ENCODE data around the gene NAA80. TPM values are rescaled to one million over a fixed set of nuclear protein-coding genes. Genes with fewer than 3 reads are reported as not detected.

NAA80 gene
- total RNA-seq, 2 donors from 2014 or later, result 19.4 to 26.0 TPM

DNA sequence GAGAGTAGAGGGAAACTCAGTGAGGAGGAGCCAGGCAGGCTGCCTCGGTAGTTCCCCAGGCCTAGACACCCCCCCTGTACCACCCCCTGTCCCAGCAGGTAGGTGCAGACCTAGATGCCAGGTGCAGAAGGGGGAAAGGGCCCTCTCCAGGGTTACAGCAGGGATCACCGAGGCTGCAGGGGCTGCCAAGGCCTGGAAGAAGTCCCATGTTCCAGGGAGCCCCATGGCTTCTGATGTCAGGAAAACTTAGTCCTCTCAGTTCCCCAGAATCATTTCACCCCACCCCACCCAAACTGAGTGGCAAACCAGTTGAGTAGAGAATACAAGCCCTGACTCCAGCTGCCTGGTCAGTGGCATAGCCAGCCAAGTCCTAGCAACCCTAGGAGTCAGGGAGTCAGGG is 37.7 kb downstream of the NAA80 start:
- DNase-seq (ENCODE audit: low spot score in 2 of 2) (no peak), ATAC-seq (no peak)
- H3K27ac Mint-ChIP-seq, result peak overlapping the region in 1 of 2 donors; percentile 70
- no peaks in the 10 kb centered on the region for H3K9me3 Mint-ChIP-seq
- peaks cover 4 to 11% of the 10 kb centered on the region in 2 donors for H3K36me3 Mint-ChIP-seq

DNA sequence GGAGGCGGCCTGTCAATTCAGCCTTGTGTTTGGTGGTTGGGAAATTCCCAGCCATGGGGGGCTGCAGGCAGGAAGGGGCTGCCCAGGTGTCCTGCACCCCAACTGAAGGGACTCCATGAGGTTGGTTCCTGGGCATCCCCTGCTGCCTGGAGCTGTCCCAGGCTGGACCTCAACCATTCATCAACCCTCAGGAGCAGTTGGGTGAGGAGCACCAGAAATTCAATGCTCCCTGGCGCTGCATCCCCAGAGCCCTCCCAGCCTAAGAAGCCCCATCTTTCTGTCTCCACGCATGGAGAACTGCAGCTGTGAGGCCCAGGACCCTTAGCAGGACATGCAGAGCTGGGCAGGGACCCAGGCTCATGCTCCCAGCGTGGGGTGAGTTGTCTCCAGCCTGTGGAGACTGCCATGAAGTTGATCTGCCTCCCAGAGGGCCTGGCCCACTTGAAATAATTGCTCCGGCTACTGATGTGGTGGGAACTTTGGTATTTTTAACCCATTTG is 38.2 kb downstream of the NAA80 start:
- Mint-ChIP-seq H3K9me3 (no peaks in the 10 kb centered on the region), H3K27ac (peak overlapping the region in 1 of 2 donors; percentile 70), H3K36me3 (peaks cover 4 to 13% of the 10 kb centered on the region in 2 donors)
- DNase-seq (ENCODE audit: low spot score in 2 of 2) (no peak), ATAC-seq (no peak)

DNA sequence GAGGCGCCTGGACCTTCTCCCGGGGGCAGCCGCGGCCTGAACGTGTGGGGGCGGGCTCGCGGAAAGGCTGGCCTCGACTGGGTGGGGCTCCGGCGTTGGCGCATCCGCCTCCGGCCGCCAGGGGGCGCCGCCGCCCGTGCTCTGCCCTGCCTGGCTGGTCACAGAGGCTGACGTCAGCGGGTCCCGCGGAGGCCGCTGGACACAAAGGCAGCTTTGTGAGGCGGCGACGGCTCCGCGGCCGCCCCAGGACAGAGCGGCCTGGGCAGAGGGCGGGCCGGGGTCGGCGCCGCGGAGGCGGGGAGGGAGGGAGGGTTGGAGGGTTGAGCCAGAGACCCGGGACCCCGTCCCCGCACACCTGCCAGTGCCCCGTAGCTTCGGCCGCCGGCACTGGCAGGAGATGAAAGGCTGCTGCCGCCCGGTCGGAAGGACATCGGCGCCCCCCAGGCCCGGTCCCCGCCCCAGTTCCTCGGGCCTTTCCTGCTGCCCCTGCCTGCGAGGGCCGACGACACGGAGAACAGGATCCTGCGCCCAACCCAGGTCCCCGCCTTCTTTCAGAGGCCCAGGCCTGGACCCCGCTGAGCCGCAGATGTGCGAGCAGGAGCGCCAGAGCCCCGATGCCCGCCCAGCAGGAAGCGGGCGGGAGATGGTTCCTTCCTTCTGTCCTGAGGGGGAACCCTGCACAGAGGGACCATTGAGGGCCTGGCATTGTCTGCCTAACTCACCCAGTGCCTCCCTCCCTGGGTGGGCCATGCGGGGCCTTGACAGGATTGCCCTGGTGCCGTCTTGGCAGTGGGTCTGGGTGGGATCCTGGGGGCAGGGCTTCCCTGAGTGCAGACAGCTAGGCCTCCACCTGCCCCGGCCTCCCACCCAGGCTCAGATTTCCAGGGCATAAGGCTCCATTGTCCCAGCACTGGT is 38.9 kb downstream of the NAA80 start:
- DNase-seq (ENCODE audit: low spot score in 2 of 2) (peak; percentile 92 to 96), ATAC-seq (peak; percentile 92 to 93)
- Mint-ChIP-seq H3K27ac (peak overlapping the region; percentile 36 to 88), H3K36me3 (peaks cover 4 to 13% of the 10 kb centered on the region in 2 donors), H3K9me3 (no peaks in the 10 kb centered on the region)

DNA sequence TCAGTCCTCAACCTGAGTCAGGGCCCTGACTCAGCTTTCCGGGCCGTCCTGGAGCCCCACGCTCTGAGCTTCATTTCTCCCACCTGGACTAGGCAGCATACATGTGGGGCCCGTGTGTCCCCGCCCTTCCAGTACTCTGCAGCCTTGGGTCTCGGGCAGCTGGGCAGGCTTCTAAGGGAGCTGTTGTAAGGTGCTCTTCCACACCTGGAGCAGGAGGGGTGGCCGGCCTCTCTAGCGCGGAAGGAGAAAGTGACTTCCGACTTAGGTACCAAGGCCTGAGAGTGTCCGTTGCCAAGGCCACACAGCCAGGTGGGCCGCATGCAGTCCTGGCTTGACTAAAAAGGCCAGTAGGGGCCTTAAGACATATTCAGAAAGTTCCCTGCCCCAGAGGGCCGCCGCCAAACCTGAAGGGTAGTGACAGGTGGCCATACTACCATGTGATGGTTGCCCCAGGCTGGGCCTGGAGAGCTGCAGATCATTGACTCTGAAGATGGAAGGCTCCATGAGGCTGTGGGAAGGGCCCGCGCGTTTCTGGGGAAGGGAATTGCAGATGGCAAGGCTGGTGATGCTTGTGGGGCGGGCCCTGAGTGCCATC is 39.7 kb downstream of the NAA80 start:
- DNase-seq (ENCODE audit: low spot score in 2 of 2) (no peak), ATAC-seq (peak in 1 of 2 donors; percentile 1)
- peak overlapping the region; percentile 36 to 88 for H3K27ac Mint-ChIP-seq

DNA sequence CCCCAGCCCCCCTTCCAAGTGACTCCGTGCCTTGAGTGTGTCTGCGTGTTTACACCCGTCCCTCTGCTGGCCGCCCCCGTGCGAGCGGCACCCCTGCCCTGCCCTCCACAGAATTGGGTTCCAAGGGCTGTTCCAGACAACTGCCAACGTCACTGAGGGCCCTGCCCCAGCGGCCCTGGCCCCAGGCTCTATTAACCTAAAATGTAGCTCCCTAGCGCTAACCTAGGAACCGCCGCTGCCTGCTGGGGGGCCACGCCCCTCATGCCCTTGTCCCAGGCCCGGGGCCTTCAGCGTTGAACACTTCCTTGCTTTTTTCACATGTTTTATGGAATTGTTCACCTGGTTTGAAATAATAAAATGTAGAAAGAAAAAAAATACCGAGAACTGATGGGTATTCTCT is 40.2 kb downstream of the NAA80 start:
- no peak for DNase-seq (ENCODE audit: low spot score in 2 of 2)
- peaks cover 4 to 13% of the 10 kb centered on the region in 2 donors for H3K36me3 Mint-ChIP-seq
- ATAC-seq, result no peak
- no peak overlapping the region for H3K27ac Mint-ChIP-seq
- no peaks in the 10 kb centered on the region for H3K9me3 Mint-ChIP-seq

More for the DNA sequence above, 39.7 kb downstream of the NAA80 start:
- Mint-ChIP-seq H3K9me3 (no peaks in the 10 kb centered on the region), H3K36me3 (peaks cover 4 to 13% of the 10 kb centered on the region in 2 donors)

DNA sequence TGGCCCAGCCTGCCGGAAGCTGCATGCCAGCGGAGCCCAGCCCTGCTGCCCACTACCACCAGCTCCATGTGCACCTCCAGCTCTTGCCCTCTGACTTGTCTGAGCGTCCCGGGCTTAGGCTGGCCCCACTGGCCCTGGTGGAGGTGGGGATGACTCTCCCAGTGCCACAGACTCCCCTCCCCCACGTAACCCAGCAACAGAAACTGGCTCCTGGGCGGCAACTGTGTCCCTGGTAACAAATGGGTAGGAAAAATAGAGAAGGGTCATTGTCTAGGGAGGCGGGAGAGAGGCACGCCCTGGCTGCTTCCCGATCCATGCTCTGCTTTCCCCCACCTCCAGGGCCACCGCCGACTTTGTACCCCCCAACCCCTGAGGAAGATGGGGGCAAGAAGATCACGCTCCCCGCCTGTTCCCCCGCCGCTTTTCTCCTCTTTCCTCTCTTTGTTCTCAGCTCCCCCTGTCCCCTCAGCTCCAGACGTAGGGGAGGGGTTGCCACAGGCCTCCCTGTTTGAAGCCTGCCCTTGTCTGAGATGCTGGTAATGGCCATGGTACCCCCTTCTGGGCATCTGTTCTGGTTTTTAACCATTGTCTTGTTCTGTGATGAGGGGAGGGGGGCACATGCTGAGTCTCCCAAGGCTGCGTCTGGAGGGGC is 41.0 kb downstream of the NAA80 start:
- Mint-ChIP-seq H3K9me3 (no peaks in the 10 kb centered on the region), H3K27ac (peak overlapping the region in 1 of 2 donors; percentile 84), H3K36me3 (peaks cover 4 to 13% of the 10 kb centered on the region in 2 donors)
- ATAC-seq, result no peak
- no peak for DNase-seq (ENCODE audit: low spot score in 2 of 2)

DNA sequence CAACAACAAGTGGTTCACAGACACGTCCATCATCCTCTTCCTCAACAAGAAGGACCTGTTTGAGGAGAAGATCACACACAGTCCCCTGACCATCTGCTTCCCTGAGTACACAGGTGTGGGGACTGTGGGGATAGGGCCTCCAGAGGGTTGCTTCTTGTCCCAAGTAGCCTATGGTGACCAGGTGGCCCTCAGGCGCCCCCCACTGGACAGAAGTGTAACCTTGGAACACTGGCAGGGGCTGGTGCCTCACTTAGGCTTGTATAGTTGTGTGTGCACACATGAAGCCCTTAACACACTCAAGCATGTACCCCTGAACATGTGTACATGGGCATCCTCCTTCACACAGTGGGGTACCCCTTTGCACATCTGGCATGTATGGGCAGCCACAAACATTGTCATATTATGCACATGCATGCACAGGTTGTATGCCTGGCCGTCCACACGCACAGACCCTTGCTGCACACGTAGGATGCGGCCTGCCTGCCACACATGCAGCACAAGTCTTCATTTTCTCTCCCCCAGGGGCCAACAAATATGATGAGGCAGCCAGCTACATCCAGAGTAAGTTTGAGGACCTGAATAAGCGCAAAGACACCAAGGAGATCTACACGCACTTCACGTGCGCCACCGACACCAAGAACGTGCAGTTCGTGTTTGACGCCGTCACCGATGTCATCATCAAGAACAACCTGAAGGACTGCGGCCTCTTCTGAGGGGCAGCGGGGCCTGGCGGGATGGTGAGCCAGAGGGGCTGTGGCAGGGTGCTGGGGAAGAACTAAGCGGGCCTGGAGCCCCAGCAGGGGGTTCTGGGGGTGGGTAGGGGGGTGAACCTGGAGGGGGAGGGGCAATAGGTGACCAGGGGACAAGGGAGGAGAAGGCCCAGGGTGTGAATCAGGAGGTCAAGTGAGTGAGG is 42.0 kb downstream of the NAA80 start:
- Mint-ChIP-seq H3K9me3 (no peaks in the 10 kb centered on the region), H3K36me3 (peaks cover 4 to 13% of the 10 kb centered on the region in 2 donors), H3K27ac (peak overlapping the region in 1 of 2 donors; percentile 24)

DNA sequence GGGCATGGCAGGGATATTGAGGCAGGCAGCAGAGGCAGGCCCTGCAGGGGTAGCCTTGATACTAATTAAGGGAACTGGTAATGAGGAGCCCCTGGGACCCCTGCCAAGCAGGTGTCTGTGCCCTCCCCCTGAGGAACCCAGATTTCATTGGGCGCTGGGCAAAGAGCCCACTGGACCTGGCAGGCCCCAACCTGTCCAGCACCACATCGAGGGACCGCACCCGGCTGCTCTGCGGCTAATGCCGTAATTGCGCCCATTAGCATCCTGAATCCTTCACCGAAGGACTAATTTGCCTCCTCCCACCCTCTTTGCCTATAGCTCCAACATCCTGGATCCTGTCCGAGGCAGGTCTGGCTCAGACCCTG is 44.0 kb downstream of the NAA80 start:
- DNase-seq (ENCODE audit: low spot score in 2 of 2) (no peak), ATAC-seq (no peak)
- H3K9me3 Mint-ChIP-seq, result no peaks in the 10 kb centered on the region
- peaks cover 4 to 15% of the 10 kb centered on the region in 2 donors for H3K36me3 Mint-ChIP-seq
- no peak overlapping the region for H3K27ac Mint-ChIP-seq

More for the DNA sequence above, 42.0 kb downstream of the NAA80 start:
- no peak for DNase-seq (ENCODE audit: low spot score in 2 of 2)
- no peak for ATAC-seq

DNA sequence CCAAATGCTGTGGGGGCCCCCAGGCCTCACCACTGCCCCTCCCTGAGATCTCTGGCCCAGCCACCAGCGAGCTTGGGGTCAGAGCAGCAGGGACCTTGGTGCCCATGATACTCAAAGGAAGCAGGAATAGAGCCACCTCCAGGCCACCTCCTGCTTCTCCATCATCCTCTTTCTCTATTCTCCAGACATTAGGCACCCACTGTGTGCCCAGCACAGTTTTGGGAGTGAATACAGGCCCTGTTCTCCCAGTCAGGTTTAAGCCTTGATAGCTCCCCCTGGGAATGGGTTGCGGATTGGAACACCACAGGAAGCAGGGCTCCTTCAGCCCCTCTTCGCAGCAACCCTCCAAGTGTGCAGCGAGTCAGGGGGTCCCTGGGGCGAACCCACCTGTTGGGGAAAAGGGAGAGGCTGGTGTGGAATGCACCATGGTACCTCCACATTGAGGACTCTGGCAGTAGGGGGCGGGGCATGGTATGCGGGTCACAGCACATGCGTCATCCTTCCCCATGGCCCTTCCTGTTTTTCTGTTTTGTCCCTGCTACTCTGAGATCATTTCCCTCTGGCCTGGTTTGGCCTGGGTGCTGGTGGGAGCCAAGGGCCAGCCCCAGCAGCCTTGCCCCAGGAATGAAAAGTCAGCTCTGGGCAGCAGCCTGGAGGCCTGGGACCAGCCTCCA is 44.5 kb downstream of the NAA80 start:
- no peaks in the 10 kb centered on the region for H3K9me3 Mint-ChIP-seq
- no peak for ATAC-seq
- DNase-seq (ENCODE audit: low spot score in 2 of 2), result no peak
- H3K27ac Mint-ChIP-seq, result peak overlapping the region; percentile 58 to 68
- peaks cover 4 to 18% of the 10 kb centered on the region in 2 donors for H3K36me3 Mint-ChIP-seq

DNA sequence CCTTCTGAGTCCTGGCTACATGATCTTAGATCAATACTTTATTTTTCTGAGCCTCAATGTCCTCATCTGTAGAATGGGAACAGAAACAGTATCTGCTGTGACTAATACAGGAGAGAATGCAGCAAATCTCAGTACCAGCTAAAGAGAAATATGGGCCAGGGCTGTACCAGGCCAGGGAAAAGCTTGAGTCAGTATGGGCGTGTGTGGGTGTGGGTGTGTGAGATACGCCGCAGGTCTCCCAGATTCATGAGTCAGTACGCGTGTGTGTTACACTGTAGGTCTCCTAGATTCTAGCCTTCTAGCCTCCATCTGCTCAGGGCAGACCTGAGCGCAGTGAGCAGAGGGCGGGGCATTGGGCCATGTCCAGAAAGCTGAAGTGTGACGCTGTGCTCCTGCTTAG is 48.0 kb downstream of the NAA80 start:
- Mint-ChIP-seq H3K9me3 (no peaks in the 10 kb centered on the region), H3K36me3 (peaks cover 0 to 10% of the 10 kb centered on the region in 2 donors), H3K27ac (peak overlapping the region; percentile 41 to 52)
- DNase-seq (ENCODE audit: low spot score in 2 of 2), result no peak
- ATAC-seq, result peak; percentile 29 to 51

DNA sequence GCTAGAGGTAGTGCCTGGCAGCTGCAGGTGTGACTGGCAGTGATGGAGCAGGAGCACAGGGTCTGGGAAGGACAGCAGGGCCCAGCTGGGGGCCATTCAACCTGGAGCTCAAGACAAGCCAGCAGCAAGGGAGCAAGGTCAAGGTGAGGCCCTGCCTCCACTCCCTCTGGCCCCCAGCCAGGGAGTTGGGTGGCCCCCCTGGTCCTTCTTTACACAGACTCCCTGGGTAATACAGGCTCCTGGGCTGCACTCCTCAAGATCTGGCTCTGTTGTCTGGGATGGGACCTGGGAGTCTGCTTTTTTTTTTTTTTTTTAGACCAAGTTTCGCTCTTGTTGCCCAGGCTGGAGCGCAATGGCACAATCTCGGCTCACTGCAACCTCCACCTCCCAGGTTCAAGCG is 48.7 kb downstream of the NAA80 start:
- ATAC-seq, result no peak
- Mint-ChIP-seq H3K27ac (peak overlapping the region; percentile 52 to 57), H3K9me3 (no peaks in the 10 kb centered on the region), H3K36me3 (peaks cover 0 to 10% of the 10 kb centered on the region in 2 donors)
- DNase-seq (ENCODE audit: low spot score in 2 of 2), result no peak

DNA sequence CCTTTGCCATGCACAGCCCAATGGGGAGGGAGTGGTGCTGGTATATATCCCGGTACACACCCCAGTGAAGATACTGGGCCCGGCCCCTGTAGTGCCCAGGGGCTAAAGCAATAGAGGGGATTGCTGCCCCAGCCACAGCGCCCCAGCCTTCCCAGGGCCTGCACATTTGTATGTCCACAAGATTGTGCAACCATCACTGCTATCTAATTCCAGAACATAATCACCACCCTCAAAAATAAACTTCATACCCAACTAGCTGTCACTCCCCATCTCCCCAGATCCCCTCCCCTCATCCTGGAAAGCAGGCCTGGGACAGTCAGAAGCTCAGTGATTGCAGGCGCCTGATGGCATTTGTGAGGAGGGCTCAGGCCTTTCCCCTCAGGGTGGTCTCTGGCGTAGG is 49.7 kb downstream of the NAA80 start:
- Mint-ChIP-seq H3K36me3 (peaks cover 0 to 10% of the 10 kb centered on the region in 2 donors), H3K27ac (peak overlapping the region in 1 of 2 donors; percentile 41), H3K9me3 (no peaks in the 10 kb centered on the region)
- no peak for DNase-seq (ENCODE audit: low spot score in 2 of 2)
- ATAC-seq, result no peak

DNA sequence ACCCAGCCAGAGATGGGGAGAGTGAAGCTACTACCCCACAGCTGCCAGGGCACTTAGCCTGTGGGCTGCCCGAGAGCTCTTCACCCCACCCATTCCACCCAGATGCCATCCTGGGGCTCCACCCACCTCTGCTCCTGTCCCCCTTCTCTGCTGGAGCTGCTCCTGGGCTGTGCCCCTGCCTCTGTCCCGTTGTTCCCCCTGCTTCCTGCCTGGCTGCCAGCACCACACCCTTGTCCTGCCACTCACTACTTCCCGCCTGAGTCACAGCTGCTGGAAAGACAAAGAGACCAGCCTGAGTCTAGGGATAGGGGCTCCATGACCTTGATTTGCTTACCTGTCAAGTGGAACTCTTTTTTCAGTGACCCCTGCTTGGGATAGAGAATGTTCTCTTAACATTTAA is 50.8 kb downstream of the NAA80 start:
- ATAC-seq (no peak), DNase-seq (ENCODE audit: low spot score in 2 of 2) (no peak)
- Mint-ChIP-seq H3K27ac (peak overlapping the region; percentile 41 to 97), H3K36me3 (peaks cover 0 to 10% of the 10 kb centered on the region in 2 donors), H3K9me3 (no peaks in the 10 kb centered on the region)

DNA sequence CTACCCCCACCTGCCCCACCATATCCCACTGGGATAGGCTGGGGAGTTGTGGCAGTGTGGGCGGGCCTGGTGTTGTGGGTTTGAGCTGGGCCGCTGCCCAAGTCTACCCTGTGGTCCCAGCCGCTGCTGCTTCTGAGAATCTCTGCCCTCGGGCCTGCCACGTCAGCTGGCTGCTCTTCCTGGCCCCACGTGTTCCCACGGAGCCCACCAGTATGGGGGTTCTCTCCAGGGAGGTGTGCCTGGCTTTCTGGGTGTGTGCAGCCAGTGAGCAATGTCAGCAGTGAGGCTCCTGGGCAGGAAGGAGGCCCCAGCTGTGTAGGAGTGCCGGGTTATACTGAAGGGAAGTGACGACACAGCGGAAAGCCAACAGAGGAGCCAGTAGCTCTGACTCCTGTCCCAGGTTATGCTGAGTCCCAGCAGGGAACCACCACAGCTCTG is 52.7 kb downstream of the NAA80 start:
- H3K36me3 Mint-ChIP-seq, result peaks cover 0 to 10% of the 10 kb centered on the region in 2 donors
- ATAC-seq, result peak; percentile 83 to 84

More for the DNA sequence above, 52.7 kb downstream of the NAA80 start:
- Mint-ChIP-seq H3K27ac (peak overlapping the region; percentile 90 to 95), H3K9me3 (no peaks in the 10 kb centered on the region)
- peak; percentile 74 to 89 for DNase-seq (ENCODE audit: low spot score in 2 of 2)
